ENCODE measurements around the gene UPP1.

DNA sequence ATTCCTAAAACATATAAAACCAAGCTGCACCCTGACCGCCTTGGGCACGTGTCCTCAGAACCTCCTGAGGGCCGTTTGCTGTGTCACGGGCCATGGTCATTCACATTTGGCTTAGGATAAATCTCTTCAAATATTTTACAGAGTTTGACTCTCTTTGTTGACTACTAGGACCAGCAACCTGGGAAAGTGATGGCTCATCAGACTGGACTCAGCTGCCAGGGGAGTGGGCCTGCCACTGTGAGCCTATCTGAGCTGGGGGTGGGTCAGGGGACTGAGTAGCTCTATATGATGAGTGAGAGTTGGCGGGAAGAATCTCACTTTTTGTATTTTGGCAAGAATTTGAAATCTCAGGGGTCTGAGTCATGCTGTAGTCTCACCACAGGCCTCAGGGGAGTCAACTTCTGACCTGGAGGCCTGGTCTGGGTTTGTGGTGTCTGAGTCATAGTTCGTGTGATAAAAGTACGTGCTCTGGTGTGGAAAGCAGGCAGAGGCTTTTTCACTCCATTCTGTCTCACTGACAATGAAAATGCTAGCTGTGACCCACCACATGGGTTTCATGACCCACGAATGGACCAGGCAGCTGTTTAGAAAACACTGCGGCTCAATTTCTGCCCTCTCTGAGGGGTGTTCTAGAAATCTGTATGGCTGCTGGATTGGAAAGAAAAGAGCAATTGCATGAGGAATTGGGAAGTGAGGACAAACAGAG lies 4.2 kb upstream of the UPP1 start:
- TF ChIP-seq, protein P1, sequence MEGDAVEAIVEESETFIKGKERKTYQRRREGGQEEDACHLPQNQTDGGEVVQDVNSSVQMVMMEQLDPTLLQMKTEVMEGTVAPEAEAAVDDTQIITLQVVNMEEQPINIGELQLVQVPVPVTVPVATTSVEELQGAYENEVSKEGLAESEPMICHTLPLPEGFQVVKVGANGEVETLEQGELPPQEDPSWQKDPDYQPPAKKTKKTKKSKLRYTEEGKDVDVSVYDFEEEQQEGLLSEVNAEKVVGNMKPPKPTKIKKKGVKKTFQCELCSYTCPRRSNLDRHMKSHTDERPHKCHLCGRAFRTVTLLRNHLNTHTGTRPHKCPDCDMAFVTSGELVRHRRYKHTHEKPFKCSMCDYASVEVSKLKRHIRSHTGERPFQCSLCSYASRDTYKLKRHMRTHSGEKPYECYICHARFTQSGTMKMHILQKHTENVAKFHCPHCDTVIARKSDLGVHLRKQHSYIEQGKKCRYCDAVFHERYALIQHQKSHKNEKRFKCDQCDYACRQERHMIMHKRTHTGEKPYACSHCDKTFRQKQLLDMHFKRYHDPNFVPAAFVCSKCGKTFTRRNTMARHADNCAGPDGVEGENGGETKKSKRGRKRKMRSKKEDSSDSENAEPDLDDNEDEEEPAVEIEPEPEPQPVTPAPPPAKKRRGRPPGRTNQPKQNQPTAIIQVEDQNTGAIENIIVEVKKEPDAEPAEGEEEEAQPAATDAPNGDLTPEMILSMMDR (IDR thresholded peaks at IDR 0.05 in 2 of 3, conservative IDR thresholded peaks at IDR 0.05 in 1 of 3; ENCODE audit: control insufficient read depth in 2 of 3, extremely low read depth in 1 of 3, insufficient read depth in 1 of 3, low read depth in 3 of 3, low read length in 3 of 3), result no peak
- TF ChIP-seq CHD2 (IDR thresholded peaks at IDR 0.05; ENCODE audit: borderline replicate concordance, low read depth, low read length) (peak; percentile 84), JUNB (IDR thresholded peaks at IDR 0.05) (peak; percentile 95), GABPA (IDR thresholded peaks at IDR 0.05; ENCODE audit: low read depth) (peak; percentile 62; the same call in 1 of the 2 replicates), SREBF2 (IDR thresholded peaks at IDR 0.05; ENCODE audit: low read length) (no peak)
